H1 (cell line): Measurements from ENCODE around the gene CHMP6. TPM values are rescaled to one million over a fixed set of nuclear protein-coding genes. Genes with fewer than 3 reads are reported as not detected.

Experiments
- CTCF ChIA-PET: fragments of 300-600 bp; sonication (Branson Sonifier 250); formaldehyde crosslinking; loops from one replicate; lab custom pipeline; 2021; ENCODE audit not compliant: partially characterized antibody; lab: Charles Lee
- POLR2A ChIA-PET: fragments of 300-600 bp; sonication (Branson Sonifier 250); formaldehyde crosslinking; loops from one replicate; lab custom pipeline; 2021; ENCODE audit warnings: inconsistent platforms; ENCODE audit not compliant: partially characterized antibody; lab: Charles Lee
- DNase-seq, 2 experiments: peaks; one replicate each; pipeline versions ENCODE4 v3.0.0 to v3.0.0-alpha.2; 2010 to 2022; ENCODE audit warnings: low spot score in 2 of 2, low read depth in 1 of 2, mixed read lengths in 1 of 2
- FAIRE-seq: peaks from 2 replicates; lab custom pipeline; 2011; peaks lifted over from hg19 to GRCh38; lab: Jason Lieb, UNC
- H2AFZ ChIP-seq: 2 replicates; pipeline ENCODE4 v1.8.1; 2012; ENCODE audit warnings: low read length, inconsistent platforms
- H2AK5ac ChIP-seq: 2 replicates; pipeline ENCODE4 v1.6.1; 2013; ENCODE audit warnings: low read depth, low read length
- H2BK120ac ChIP-seq: replicated peaks from 2 replicates; pipeline ENCODE3; 2013; ENCODE audit warnings: low read depth, low read length, inconsistent platforms
- H2BK12ac ChIP-seq: 2 replicates; pipeline ENCODE4 v1.6.1; 2013; ENCODE audit warnings: low read depth, low read length
- H2BK15ac ChIP-seq: 2 replicates; pipeline ENCODE4 v1.6.1; 2013; ENCODE audit warnings: low read length
- H2BK20ac ChIP-seq: 2 replicates; pipeline ENCODE4 v1.6.1; 2013; ENCODE audit warnings: low read length
- H2BK5ac ChIP-seq: 2 replicates; pipeline ENCODE4 v1.6.1; 2013; ENCODE audit warnings: low read depth, low read length
- H3K14ac ChIP-seq: 2 replicates; pipeline ENCODE4 v1.6.1; 2013; ENCODE audit warnings: inconsistent platforms; ENCODE audit not compliant: insufficient read length
- H3K18ac ChIP-seq: 2 replicates; pipeline ENCODE4 v1.6.1; 2013; ENCODE audit warnings: low read length; ENCODE audit errors: extremely low read depth
- H3K23ac ChIP-seq: 2 replicates; pipeline ENCODE4 v1.6.1; 2013; ENCODE audit warnings: inconsistent platforms; ENCODE audit not compliant: insufficient read length
- H3K23me2 ChIP-seq: 2 replicates; pipeline ENCODE4 v1.6.1; 2013; ENCODE audit warnings: low read depth, low read length
- H3K27ac ChIP-seq: 2 replicates; pipeline ENCODE4 v1.6.1; 2011; ENCODE audit warnings: low read depth, low read length, inconsistent platforms
- H3K27me3 ChIP-seq, 4 experiments: replicated peaks in 1 of 4; 1 replicate in 1 of 4; 2 replicates in 3 of 4; pipeline versions ENCODE4 v1.6.1 to v1.8.1; 2011 to 2013; ENCODE audit warnings: low read length in 3 of 4, mild to moderate bottlenecking in 3 of 4, inconsistent platforms in 2 of 4, mixed read lengths in 2 of 4, moderate library complexity in 1 of 4; ENCODE audit not compliant: control insufficient read depth in 3 of 4, insufficient read depth in 3 of 4; ENCODE audit errors: extremely low read depth in 1 of 4
- H3K36me3 ChIP-seq, 4 experiments: 2 replicates each; pipeline versions ENCODE4 v1.6.1 to v1.8.1; 2011 to 2013; ENCODE audit warnings: mild to moderate bottlenecking in 4 of 4, low read length in 3 of 4, moderate library complexity in 2 of 4, control low read depth in 1 of 4, inconsistent platforms in 1 of 4; ENCODE audit not compliant: insufficient read depth in 4 of 4, control insufficient read depth in 2 of 4
- H3K4ac ChIP-seq: replicated peaks from 2 replicates; pipeline ENCODE3; 2013; ENCODE audit warnings: low read length, low read depth, mixed read lengths, inconsistent platforms; ENCODE audit not compliant: insufficient read length
- H3K4me1 ChIP-seq, 4 experiments: replicated peaks in 1 of 4; 1 replicate in 1 of 4; 2 replicates in 3 of 4; pipeline versions ENCODE4 v1.6.1 to v1.8.1; 2011 to 2013; ENCODE audit warnings: low read length in 3 of 4, inconsistent platforms in 2 of 4, mixed read lengths in 1 of 4; ENCODE audit not compliant: insufficient read depth in 4 of 4, control insufficient read depth in 3 of 4
- H3K4me2 ChIP-seq, 2 experiments: 2 replicates each; pipeline versions ENCODE4 v1.6.1 to v1.8.1; 2011 to 2013; ENCODE audit warnings: low read depth in 2 of 2, low read length in 2 of 2, control low read depth in 1 of 2, inconsistent platforms in 1 of 2, mild to moderate bottlenecking in 1 of 2; ENCODE audit not compliant: insufficient read depth in 1 of 2
- H3K4me3 ChIP-seq, 4 experiments: fragments of 200-600, 300-600 bp in 1 of 4; sonication (generic), shearing (Covaris generic), sonication (Bioruptor Twin) in 1 of 4; 2 replicates each; pipeline versions ENCODE4 v1.5.1 to v1.8.1; 2011 to 2016; ENCODE audit warnings: low read length in 4 of 4, low read depth in 3 of 4, control low read depth in 2 of 4, inconsistent platforms in 2 of 4, mild to moderate bottlenecking in 2 of 4, mixed read lengths in 1 of 4, moderate library complexity in 1 of 4; ENCODE audit not compliant: insufficient read depth in 2 of 4; ENCODE audit errors: extremely low read depth in 1 of 4
- H3K56ac ChIP-seq: replicated peaks from 2 replicates; pipeline ENCODE3; 2013; ENCODE audit warnings: low read depth, mild to moderate bottlenecking, mixed read lengths, low read length, inconsistent platforms; ENCODE audit not compliant: insufficient read length
- H3K79me1 ChIP-seq: 2 replicates; pipeline ENCODE4 v1.6.1; 2013; ENCODE audit warnings: low read depth, low read length, control low read depth
- H3K79me2 ChIP-seq, 2 experiments: 2 replicates each; pipeline versions ENCODE4 v1.6.1 to v1.8.1; 2012 to 2013; ENCODE audit warnings: low read length in 2 of 2, mild to moderate bottlenecking in 2 of 2, inconsistent platforms in 1 of 2; ENCODE audit not compliant: insufficient read depth in 2 of 2, control insufficient read depth in 1 of 2
- H3K9ac ChIP-seq, 4 experiments: replicated peaks in 1 of 4; 1 replicate in 1 of 4; 2 replicates in 3 of 4; pipeline versions ENCODE4 v1.6.1 to v1.8.1; 2011 to 2013; ENCODE audit warnings: low read depth in 3 of 4, low read length in 3 of 4, control low read depth in 2 of 4, mild to moderate bottlenecking in 2 of 4, moderate library complexity in 2 of 4, inconsistent platforms in 1 of 4; ENCODE audit errors: extremely low read depth in 1 of 4
- H3K9me3 ChIP-seq, 2 experiments: 2 replicates each; pipeline versions ENCODE4 v1.6.1 to v1.8.1; 2012 to 2013; ENCODE audit warnings: mild to moderate bottlenecking in 2 of 2, moderate library complexity in 2 of 2, control low read depth in 1 of 2, inconsistent platforms in 1 of 2, low read depth in 1 of 2, low read length in 1 of 2, mixed read lengths in 1 of 2; ENCODE audit not compliant: insufficient read depth in 2 of 2
- H4K20me1 ChIP-seq, 2 experiments: replicated peaks in 1 of 2; 2 replicates each; pipeline versions ENCODE3 to v1.8.1; 2011 to 2013; ENCODE audit warnings: inconsistent platforms in 2 of 2, low read length in 2 of 2, mild to moderate bottlenecking in 1 of 2; ENCODE audit not compliant: insufficient read depth in 2 of 2, control insufficient read depth in 1 of 2
- H4K5ac ChIP-seq: 2 replicates; pipeline ENCODE4 v1.6.1; 2013; ENCODE audit warnings: low read length, low read depth, mixed read lengths, inconsistent platforms; ENCODE audit not compliant: insufficient read length
- H4K8ac ChIP-seq: 2 replicates; pipeline ENCODE4 v1.8.0; 2013; ENCODE audit warnings: mild to moderate bottlenecking, moderate library complexity, low read length, inconsistent platforms; ENCODE audit not compliant: insufficient read depth; ENCODE audit errors: extremely low read depth
- H4K91ac ChIP-seq: replicated peaks from 2 replicates; pipeline ENCODE3; 2013; ENCODE audit warnings: low read length, mixed read lengths, inconsistent platforms; ENCODE audit not compliant: insufficient read length
- CEBPB ChIP-seq: IDR thresholded peaks from 2 replicates; pipeline ENCODE4 v1.6.1; 2012; ENCODE audit warnings: low read depth, low read length
- CTBP2 ChIP-seq: IDR thresholded peaks from 2 replicates; pipeline ENCODE4 v1.7.0; 2011; ENCODE audit warnings: borderline replicate concordance, mild to moderate bottlenecking, moderate library complexity, mixed read lengths, low read length; ENCODE audit not compliant: insufficient read depth, insufficient read length
- JUN ChIP-seq: IDR thresholded peaks from 2 replicates; pipeline ENCODE4 v1.6.1; 2011; ENCODE audit warnings: low read depth, mild to moderate bottlenecking, improper control_type of control experiment, low read length
- KDM1A ChIP-seq: fragments of 200-600, 300-600 bp; sonication (generic); IDR thresholded peaks from 2 replicates; pipeline ENCODE4 v1.7.1; 2016; ENCODE audit warnings: mild to moderate bottlenecking, low read length, borderline replicate concordance
- POLR2A ChIP-seq, 2 experiments: IDR thresholded peaks; 1 replicate in 1 of 2; 2 replicates in 1 of 2; pipeline ENCODE4 v1.6.1; 2011; ENCODE audit warnings: low read depth in 2 of 2, low read length in 2 of 2, mild to moderate bottlenecking in 2 of 2; ENCODE audit errors: control extremely low read depth in 1 of 2
- RAD21 ChIP-seq, 2 experiments: IDR thresholded peaks in 1 of 2; conservative IDR thresholded peaks in 1 of 2; 2 replicates each; pipeline ENCODE4 v1.6.1; 2011; ENCODE audit warnings: low read depth in 2 of 2, low read length in 2 of 2, improper control_type of control experiment in 1 of 2, inconsistent platforms in 1 of 2, mild to moderate bottlenecking in 1 of 2, moderate library complexity in 1 of 2
- SP1 ChIP-seq: IDR thresholded peaks from 2 replicates; pipeline ENCODE4 v1.6.1; 2011; ENCODE audit warnings: low read depth, low read length
- TAF1 ChIP-seq: IDR thresholded peaks from 2 replicates; pipeline ENCODE4 v1.6.1; 2011; ENCODE audit warnings: mild to moderate bottlenecking, low read depth, low read length
- TCF12 ChIP-seq: IDR thresholded peaks from 2 replicates; pipeline ENCODE4 v1.6.1; 2011; ENCODE audit warnings: low read depth, mild to moderate bottlenecking, low read length
- WGBS, 2 experiments: shearing (Covaris generic) in 1 of 2; methylation state at CpG; one replicate each; pipeline versions ENCODE4 v1.1.6 to v1.1.7; 2013 to 2015; ENCODE audit warnings: low lambda C conversion rate in 2 of 2, mixed read lengths in 2 of 2, inconsistent platforms in 1 of 2, low coverage in 1 of 2, missing lambda C conversion rate in 1 of 2; ENCODE audit not compliant: insufficient replicate concordance in 2 of 2, insufficient coverage in 1 of 2, insufficient read length in 1 of 2; ENCODE audit errors: extremely low coverage in 1 of 2, missing lambda C conversion rate in 1 of 2; 5-methylcytosine and 5-hydroxymethylcytosine counted together
- polyA plus RNA-seq, 7 experiments: library from polyadenylated mRNA; depleted of rRNA in 3 of 7; stranded (reverse) in 5 of 7; unstranded in 2 of 7; fragments of >200 nt in 5 of 7; fragments of 200-250 nt in 2 of 7; gene quantifications; 1 replicate in 5 of 7; 2 replicates in 1 of 7; 4 replicates in 1 of 7; pipeline versions ENCODE4 v1.2.1 to v1.2.3, GENCODE V29; 2011 to 2013; ENCODE audit warnings: missing spikeins in 2 of 7, mixed read lengths in 2 of 7
- total RNA-seq: library from RNA; stranded (reverse); fragmentation: NEBNext Ultra II Directional; extraction: Animal tissue kit (Norgen Biotek cat#: 25700); gene quantifications from 2 replicates; pipeline ENCODE4 v1.2.1, GENCODE V29; 2021
- TF ChIP-seq, protein P1 (sequence below): IDR thresholded peaks from 2 replicates; pipeline ENCODE4 v1.6.1; 2012; ENCODE audit warnings: inconsistent platforms
- TF ChIP-seq, protein P2 (sequence below): IDR thresholded peaks from 2 replicates; pipeline ENCODE4 v1.6.1; 2011; ENCODE audit warnings: low read depth, mild to moderate bottlenecking, low read length; ENCODE audit not compliant: insufficient read depth

Gene CHMP6
- total and polyA plus RNA-seq, 2 of the 8 experiments (the other 6 are each of a cell fraction or from before 2014, with no cell fraction given) = 15.7 to 24.3 TPM

DNA sequence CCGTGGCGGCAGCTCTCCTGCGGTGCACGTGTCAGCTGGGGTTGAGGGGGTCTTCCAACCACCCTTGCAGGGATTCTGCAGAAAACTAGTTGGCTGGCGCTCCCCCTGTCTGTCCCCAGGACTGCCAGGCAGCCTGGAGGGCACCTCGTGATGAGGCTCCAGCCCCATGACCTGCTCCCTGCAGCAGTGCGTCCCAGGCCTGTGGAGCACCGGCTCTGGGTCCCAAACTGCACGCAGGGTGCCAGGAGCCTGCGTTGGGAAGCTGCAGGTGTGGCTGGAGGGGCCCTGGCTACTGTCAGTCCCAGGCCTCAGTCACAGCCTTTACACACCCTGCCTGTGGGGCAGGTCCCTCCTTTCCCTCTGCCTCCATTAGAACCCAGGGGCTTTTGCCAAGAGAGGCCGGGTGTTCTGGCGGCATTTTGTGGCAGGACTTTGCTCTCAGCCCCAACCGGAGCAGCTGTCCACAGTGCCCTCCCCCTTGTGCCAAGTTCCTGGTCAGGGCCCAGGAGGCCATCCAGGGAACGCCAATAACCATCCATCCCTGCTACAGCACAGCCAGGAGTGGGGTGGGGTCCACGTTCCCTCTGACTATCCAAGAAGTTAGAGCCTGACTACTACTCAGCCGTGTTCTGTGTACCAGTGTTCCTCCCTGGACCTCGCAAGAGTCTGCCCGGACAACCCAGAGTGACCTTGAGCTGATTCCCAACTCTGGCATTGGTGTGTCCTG lies 9.2 kb downstream of the CHMP6 start:
- peaks cover 3 to 14% of the 10 kb centered on the region in 2 experiments for H4K20me1 ChIP-seq
- WGBS, 2 experiments = 90% methylated on average over 17 of the region's 18 CpGs; no CpG with 5 or more reads in 1 of the 2 experiments
- no peak overlapping the region for H2BK12ac ChIP-seq
- no peak overlapping the region for H2BK15ac ChIP-seq
- no peak overlapping the region for H3K9ac ChIP-seq
- peaks cover 0 to 7% (median 1%) of the 10 kb centered on the region in 4 experiments; a peak in 3 of 7 replicates for H3K4me1 ChIP-seq
- H2AFZ ChIP-seq = no peak overlapping the region
- H2BK5ac ChIP-seq = no peak overlapping the region; the same call in 1 of the 2 replicates
- no peak overlapping the region for H3K4me2 ChIP-seq
- no peak overlapping the region for H3K18ac ChIP-seq
- H3K79me2 ChIP-seq = no peaks in the 10 kb centered on the region
- H3K14ac ChIP-seq = no peak overlapping the region
- no peaks in the 10 kb centered on the region for H3K9me3 ChIP-seq
- H3K56ac ChIP-seq = no peak overlapping the region
- H3K27me3 ChIP-seq = peaks cover 7 to 19% (median 19%) of the 10 kb centered on the region in 4 experiments; a peak in 6 of 7 replicates
- no peak overlapping the region for H2BK120ac ChIP-seq
- peaks cover 5% of the 10 kb centered on the region; the same call in 1 of the 2 replicates for H3K23me2 ChIP-seq
- H3K36me3 ChIP-seq = peaks cover 0 to 8% (median 1%) of the 10 kb centered on the region in 4 experiments; a peak in 3 of 8 replicates
- no peak for DNase-seq
- CTCF ChIA-PET = interaction anchor here (0.9 to 1.5 kb wide), 5 partner anchors 12 to 54 kb away, joined by 3 to 5 read pairs (median 3); no protein-coding TSS in a partner anchor
- H4K91ac ChIP-seq = no peak overlapping the region
- H4K8ac ChIP-seq = no peak overlapping the region
- no peak overlapping the region for H3K4me3 ChIP-seq
- no peak overlapping the region for H3K23ac ChIP-seq
- H3K27ac ChIP-seq = no peak overlapping the region
- no peaks in the 10 kb centered on the region for H3K79me1 ChIP-seq
- no peak overlapping the region for H2AK5ac ChIP-seq
- POLR2A ChIA-PET = interaction anchor here (1.6 to 2.1 kb wide), 2 partner anchors 8 to 23 kb away, joined by 3 to 10 read pairs; no protein-coding TSS in a partner anchor
- FAIRE-seq = no peak
- H4K5ac ChIP-seq = no peak overlapping the region
- no peak overlapping the region for H3K4ac ChIP-seq
- no peak overlapping the region for H2BK20ac ChIP-seq
- TF ChIP-seq TAF1 (no peak), RAD21 (IDR thresholded peaks at IDR 0.05 in 1 of 2, conservative IDR thresholded peaks at IDR 0.05 in 1 of 2; ENCODE audit: low read depth in 2 of 2, low read length in 2 of 2) (no peak), CTBP2 (no peak), KDM1A (no peak), JUN (no peak), TCF12 (no peak), SP1 (no peak), POLR2A (IDR thresholded peaks at IDR 0.05; ENCODE audit: control extremely low read depth in 1 of 2, low read depth in 2 of 2, low read length in 2 of 2) (no peak), CEBPB (no peak)
- TF ChIP-seq, protein P1, sequence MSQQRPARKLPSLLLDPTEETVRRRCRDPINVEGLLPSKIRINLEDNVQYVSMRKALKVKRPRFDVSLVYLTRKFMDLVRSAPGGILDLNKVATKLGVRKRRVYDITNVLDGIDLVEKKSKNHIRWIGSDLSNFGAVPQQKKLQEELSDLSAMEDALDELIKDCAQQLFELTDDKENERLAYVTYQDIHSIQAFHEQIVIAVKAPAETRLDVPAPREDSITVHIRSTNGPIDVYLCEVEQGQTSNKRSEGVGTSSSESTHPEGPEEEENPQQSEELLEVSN = no peak
- TF ChIP-seq, protein P2, sequence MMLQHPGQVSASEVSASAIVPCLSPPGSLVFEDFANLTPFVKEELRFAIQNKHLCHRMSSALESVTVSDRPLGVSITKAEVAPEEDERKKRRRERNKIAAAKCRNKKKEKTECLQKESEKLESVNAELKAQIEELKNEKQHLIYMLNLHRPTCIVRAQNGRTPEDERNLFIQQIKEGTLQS = no peak
